HEK293 (cell line): ENCODE measurements around the gene ESCO1.

Experiments used
- CTCF ChIA-PET: fragments of 350-600 bp; formaldehyde crosslinking; extraction: SDS; loops from one replicate; lab custom pipeline; 2021; ENCODE audit warnings: antibody characterized with exemption; lab: Yijun Ruan, JAX
- POLR2A ChIA-PET: fragments of 300-600 bp; formaldehyde crosslinking; extraction: SDS; loops from one replicate; lab custom pipeline; 2020; ENCODE audit warnings: antibody characterized with exemption, inconsistent platforms; lab: Yijun Ruan, JAX
- H3K27ac ChIP-seq: fragments of 200-500 bp; sonication (Bioruptor generic); 2 replicates; pipeline ENCODE4 v1.5.1; 2014; ENCODE audit warnings: low read depth, low read length, control low read depth, inconsistent platforms; ENCODE audit errors: extremely low read depth
- H3K36me3 ChIP-seq, 2 experiments: fragments of 200-500 bp in 1 of 2; sonication (Bioruptor generic) in 1 of 2; 1 replicate in 1 of 2; 2 replicates in 1 of 2; pipeline ENCODE4 v1.5.1; 2014 to 2017; ENCODE audit warnings: inconsistent platforms in 2 of 2, low read length in 2 of 2; ENCODE audit not compliant: control insufficient read depth in 2 of 2, insufficient read depth in 1 of 2
- H3K4me1 ChIP-seq: fragments of 200-500 bp; sonication (Bioruptor generic); 2 replicates; pipeline ENCODE4 v1.5.1; 2014; ENCODE audit warnings: mild to moderate bottlenecking, low read length, inconsistent platforms; ENCODE audit not compliant: control insufficient read depth, insufficient read depth
- H3K4me3 ChIP-seq: 2 replicates; pipeline ENCODE4 v1.5.1; 2011; ENCODE audit warnings: low read depth, mild to moderate bottlenecking, control low read depth, low read length, moderate library complexity
- H3K9me3 ChIP-seq: fragments of 200-500 bp; sonication (Bioruptor generic); 2 replicates; pipeline ENCODE4 v1.5.1; 2014; ENCODE audit warnings: low read depth, low read length, inconsistent platforms; ENCODE audit not compliant: control insufficient read depth, insufficient read depth
- BCL11A ChIP-seq: fragments of 450-650 bp; formaldehyde crosslinking; IDR thresholded peaks from 2 replicates; pipeline ENCODE4 v1.5.1; 2016; ENCODE audit warnings: low read depth, missing biosample characterization, missing genetic modification characterization
- BCL11B ChIP-seq: fragments of 450-650 bp; formaldehyde crosslinking; IDR thresholded peaks from 2 replicates; pipeline ENCODE4 v1.5.1; 2016; ENCODE audit warnings: low read depth, missing biosample characterization, missing genetic modification characterization
- GFI1B ChIP-seq: fragments of 450-650 bp; formaldehyde crosslinking; IDR thresholded peaks from 2 replicates; pipeline ENCODE4 v1.5.1; 2016; ENCODE audit warnings: missing biosample characterization, missing genetic modification characterization
- GLI2 ChIP-seq: fragments of 450-650 bp; formaldehyde crosslinking; IDR thresholded peaks from 2 replicates; pipeline ENCODE4; 2017; ENCODE audit warnings: missing biosample characterization, missing genetic modification characterization, low read depth, borderline replicate concordance
- GLI4 ChIP-seq: fragments of 450-650 bp; formaldehyde crosslinking; IDR thresholded peaks from 2 replicates; pipeline ENCODE4 v1.5.1; 2016; ENCODE audit warnings: missing biosample characterization, missing genetic modification characterization
- HOXC10 ChIP-seq: sonication (generic); formaldehyde crosslinking; IDR thresholded peaks from 2 replicates; pipeline ENCODE4 v1.8.1; 2023; ENCODE audit warnings: mild to moderate bottlenecking, missing genetic modification reagents
- SALL2 ChIP-seq: fragments of 450-650 bp; formaldehyde crosslinking; IDR thresholded peaks from 2 replicates; pipeline ENCODE4 v1.5.0; 2017; ENCODE audit warnings: missing biosample characterization, mild to moderate bottlenecking, missing genetic modification characterization, borderline replicate concordance
- SETDB1 ChIP-seq: IDR thresholded peaks from one replicate; pipeline ENCODE4 v1.6.1; 2017; ENCODE audit warnings: mild to moderate bottlenecking, low read length, moderate library complexity, mixed read lengths; ENCODE audit not compliant: insufficient read length
- SP7 ChIP-seq: fragments of 450-650 bp; formaldehyde crosslinking; IDR thresholded peaks from 2 replicates; pipeline ENCODE4 v1.5.1; 2016; ENCODE audit warnings: missing biosample characterization, missing genetic modification characterization
- YY1 ChIP-seq: fragments of 450-650 bp; formaldehyde crosslinking; IDR thresholded peaks from 2 replicates; pipeline ENCODE4 v1.5.1; 2018; ENCODE audit warnings: missing biosample characterization, missing genetic modification characterization
- ZFP37 ChIP-seq: fragments of 450-650 bp; formaldehyde crosslinking; IDR thresholded peaks from 2 replicates; pipeline ENCODE4 v1.5.1; 2016; ENCODE audit warnings: missing biosample characterization, missing genetic modification characterization
- ZIC2 ChIP-seq: fragments of 450-650 bp; formaldehyde crosslinking; IDR thresholded peaks from 2 replicates; pipeline ENCODE4 v1.5.1; 2016; ENCODE audit warnings: missing biosample characterization, missing genetic modification characterization
- ZNF146 ChIP-seq: fragments of 450-650 bp; formaldehyde crosslinking; IDR thresholded peaks from 2 replicates; pipeline ENCODE4 v1.5.1; 2016; ENCODE audit warnings: missing biosample characterization, missing genetic modification characterization
- ZNF274 ChIP-seq, 2 experiments: fragments of 200-500 bp in 1 of 2; fragments of 450-650 bp in 1 of 2; sonication (Bioruptor generic) in 1 of 2; formaldehyde crosslinking in 1 of 2; IDR thresholded peaks; 2 replicates each; pipeline versions ENCODE4 v1.5.1 to v1.6.1; 2014 to 2016; ENCODE audit warnings: borderline replicate concordance in 1 of 2, inconsistent platforms in 1 of 2, low read length in 1 of 2, missing biosample characterization in 1 of 2, missing genetic modification characterization in 1 of 2
- ZNF391 ChIP-seq: fragments of 450-650 bp; formaldehyde crosslinking; IDR thresholded peaks from 2 replicates; pipeline ENCODE4 v1.5.1; 2016; ENCODE audit warnings: low read depth, missing biosample characterization, missing genetic modification characterization, borderline replicate concordance
- ZNF510 ChIP-seq: fragments of 450-650 bp; formaldehyde crosslinking; IDR thresholded peaks from 2 replicates; pipeline ENCODE4 v1.5.1; 2018; ENCODE audit warnings: mild to moderate bottlenecking, missing genetic modification characterization, missing biosample characterization; ENCODE audit not compliant: insufficient replicate concordance
- ZNF521 ChIP-seq: fragments of 450-650 bp; formaldehyde crosslinking; IDR thresholded peaks from 2 replicates; pipeline ENCODE4 v1.5.1; 2017; ENCODE audit warnings: missing biosample characterization, mild to moderate bottlenecking, missing genetic modification characterization
- ZNF600 ChIP-seq: fragments of 450-650 bp; formaldehyde crosslinking; IDR thresholded peaks from 2 replicates; pipeline ENCODE4 v1.5.1; 2016; ENCODE audit warnings: missing biosample characterization, missing genetic modification characterization
- ZNF677 ChIP-seq: fragments of 450-650 bp; IDR thresholded peaks from 2 replicates; pipeline ENCODE4 v1.5.0; 2018; ENCODE audit warnings: missing biosample characterization, mild to moderate bottlenecking, missing genetic modification characterization, moderate library complexity
- ZXDB ChIP-seq: fragments of 450-650 bp; formaldehyde crosslinking; IDR thresholded peaks from 2 replicates; pipeline ENCODE4 v1.5.1; 2016; ENCODE audit warnings: missing biosample characterization, missing genetic modification characterization
- TF ChIP-seq, protein P1 (sequence below): fragments of 450-650 bp; formaldehyde crosslinking; IDR thresholded peaks from 2 replicates; pipeline ENCODE4 v1.5.1; 2016; ENCODE audit warnings: missing biosample characterization, missing genetic modification characterization
- TF ChIP-seq, protein P2 (sequence below): fragments of 450-650 bp; formaldehyde crosslinking; IDR thresholded peaks from 2 replicates; pipeline ENCODE4 v1.5.1; 2016; ENCODE audit warnings: missing biosample characterization, missing genetic modification characterization
- TF ChIP-seq, protein P3 (sequence below): fragments of 450-650 bp; formaldehyde crosslinking; IDR thresholded peaks from 2 replicates; pipeline ENCODE4 v1.5.1; 2016; ENCODE audit warnings: missing biosample characterization, missing genetic modification characterization, borderline replicate concordance
- TF ChIP-seq, protein P4 (sequence below): IDR thresholded peaks from 2 replicates; pipeline ENCODE4 v1.6.1; 2011; ENCODE audit warnings: mild to moderate bottlenecking, low read depth, low read length, borderline replicate concordance

The ESCO1 gene

DNA sequence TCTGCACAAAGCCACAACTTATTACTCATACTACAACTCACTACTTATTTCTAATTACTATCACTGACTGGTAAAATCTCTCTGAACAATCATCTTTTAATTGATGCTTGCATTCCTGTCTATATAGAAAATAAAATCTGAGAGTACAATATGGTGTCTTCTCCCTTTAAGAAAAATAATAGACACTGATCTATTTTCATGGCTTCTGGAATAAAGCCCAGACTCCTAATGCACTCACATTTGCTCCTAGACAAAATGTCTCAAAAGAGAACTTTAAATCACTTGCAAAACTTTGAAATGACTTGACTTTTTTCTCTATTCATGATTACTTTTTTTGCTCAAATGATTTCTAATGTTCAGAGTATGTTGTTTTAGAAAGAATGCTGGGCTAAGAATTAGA lies 28.7 kb downstream of the ESCO1 start:
- TF ChIP-seq HOXC10 = no peak
- no peak for TF ChIP-seq ZXDB (tag by site-specific recombination)
- no peak for TF ChIP-seq ZNF600 (tag by site-specific recombination)
- TF ChIP-seq, protein P1, sequence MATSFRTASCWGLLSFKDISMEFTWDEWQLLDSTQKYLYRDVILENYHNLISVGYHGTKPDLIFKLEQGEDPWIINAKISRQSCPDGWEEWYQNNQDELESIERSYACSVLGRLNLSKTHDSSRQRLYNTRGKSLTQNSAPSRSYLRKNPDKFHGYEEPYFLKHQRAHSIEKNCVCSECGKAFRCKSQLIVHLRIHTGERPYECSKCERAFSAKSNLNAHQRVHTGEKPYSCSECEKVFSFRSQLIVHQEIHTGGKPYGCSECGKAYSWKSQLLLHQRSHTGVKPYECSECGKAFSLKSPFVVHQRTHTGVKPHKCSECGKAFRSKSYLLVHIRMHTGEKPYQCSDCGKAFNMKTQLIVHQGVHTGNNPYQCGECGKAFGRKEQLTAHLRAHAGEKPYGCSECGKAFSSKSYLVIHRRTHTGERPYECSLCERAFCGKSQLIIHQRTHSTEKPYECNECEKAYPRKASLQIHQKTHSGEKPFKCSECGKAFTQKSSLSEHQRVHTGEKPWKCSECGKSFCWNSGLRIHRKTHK (tag by site-specific recombination) = no peak
- TF ChIP-seq, protein P2, sequence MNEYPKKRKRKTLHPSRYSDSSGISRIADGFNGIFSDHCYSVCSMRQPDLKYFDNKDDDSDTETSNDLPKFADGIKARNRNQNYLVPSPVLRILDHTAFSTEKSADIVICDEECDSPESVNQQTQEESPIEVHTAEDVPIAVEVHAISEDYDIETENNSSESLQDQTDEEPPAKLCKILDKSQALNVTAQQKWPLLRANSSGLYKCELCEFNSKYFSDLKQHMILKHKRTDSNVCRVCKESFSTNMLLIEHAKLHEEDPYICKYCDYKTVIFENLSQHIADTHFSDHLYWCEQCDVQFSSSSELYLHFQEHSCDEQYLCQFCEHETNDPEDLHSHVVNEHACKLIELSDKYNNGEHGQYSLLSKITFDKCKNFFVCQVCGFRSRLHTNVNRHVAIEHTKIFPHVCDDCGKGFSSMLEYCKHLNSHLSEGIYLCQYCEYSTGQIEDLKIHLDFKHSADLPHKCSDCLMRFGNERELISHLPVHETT (tag by site-specific recombination) = no peak
- no peak for TF ChIP-seq ZNF391 (tag by site-specific recombination)
- no peak for TF ChIP-seq GLI2 (tag by site-specific recombination)
- TF ChIP-seq GFI1B (tag by site-specific recombination) = no peak
- TF ChIP-seq SALL2 (tag by site-specific recombination) = no peak
- POLR2A ChIA-PET = no interaction called here
- CTCF ChIA-PET = no interaction called here
- no peaks in the 10 kb centered on the region for H3K4me1 ChIP-seq
- no peak overlapping the region for H3K4me3 ChIP-seq
- no peak overlapping the region for H3K27ac ChIP-seq
- peaks cover 65 to 76% of the 10 kb centered on the region in 2 experiments for H3K36me3 ChIP-seq
- H3K9me3 ChIP-seq = no peaks in the 10 kb centered on the region

DNA sequence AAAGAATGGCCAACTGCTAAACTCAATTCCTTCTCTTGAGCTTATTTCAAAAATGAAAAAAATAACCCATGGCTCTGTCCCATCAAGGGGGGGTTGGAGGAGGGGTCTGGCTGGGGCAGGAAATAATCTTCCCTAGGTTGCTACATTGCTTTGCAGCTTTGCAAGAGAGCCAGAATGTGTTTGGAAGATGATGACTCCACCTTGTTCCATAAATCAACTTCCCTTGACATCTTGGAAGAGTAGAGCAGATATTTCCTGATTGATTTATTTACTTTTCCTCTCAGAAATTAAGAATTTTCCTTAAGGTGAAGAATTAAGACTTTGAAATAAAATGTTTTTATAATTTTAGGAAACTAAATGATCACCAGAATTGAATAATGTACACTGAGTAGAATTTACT lies 41.3 kb downstream of the ESCO1 start:
- Histone ChIP-seq H3K4me3 (no peak overlapping the region), H3K4me1 (no peaks in the 10 kb centered on the region), H3K36me3 (peaks cover 62 to 65% of the 10 kb centered on the region in 2 experiments), H3K27ac (no peak overlapping the region), H3K9me3 (no peaks in the 10 kb centered on the region)
- ChIA-PET CTCF (interaction anchor here (0.6 kb wide), 3 partner anchors 10 to 106 kb away, joined by 3 read pairs; no protein-coding TSS in a partner anchor), POLR2A (no interaction called here)
- TF ChIP-seq, protein P3, sequence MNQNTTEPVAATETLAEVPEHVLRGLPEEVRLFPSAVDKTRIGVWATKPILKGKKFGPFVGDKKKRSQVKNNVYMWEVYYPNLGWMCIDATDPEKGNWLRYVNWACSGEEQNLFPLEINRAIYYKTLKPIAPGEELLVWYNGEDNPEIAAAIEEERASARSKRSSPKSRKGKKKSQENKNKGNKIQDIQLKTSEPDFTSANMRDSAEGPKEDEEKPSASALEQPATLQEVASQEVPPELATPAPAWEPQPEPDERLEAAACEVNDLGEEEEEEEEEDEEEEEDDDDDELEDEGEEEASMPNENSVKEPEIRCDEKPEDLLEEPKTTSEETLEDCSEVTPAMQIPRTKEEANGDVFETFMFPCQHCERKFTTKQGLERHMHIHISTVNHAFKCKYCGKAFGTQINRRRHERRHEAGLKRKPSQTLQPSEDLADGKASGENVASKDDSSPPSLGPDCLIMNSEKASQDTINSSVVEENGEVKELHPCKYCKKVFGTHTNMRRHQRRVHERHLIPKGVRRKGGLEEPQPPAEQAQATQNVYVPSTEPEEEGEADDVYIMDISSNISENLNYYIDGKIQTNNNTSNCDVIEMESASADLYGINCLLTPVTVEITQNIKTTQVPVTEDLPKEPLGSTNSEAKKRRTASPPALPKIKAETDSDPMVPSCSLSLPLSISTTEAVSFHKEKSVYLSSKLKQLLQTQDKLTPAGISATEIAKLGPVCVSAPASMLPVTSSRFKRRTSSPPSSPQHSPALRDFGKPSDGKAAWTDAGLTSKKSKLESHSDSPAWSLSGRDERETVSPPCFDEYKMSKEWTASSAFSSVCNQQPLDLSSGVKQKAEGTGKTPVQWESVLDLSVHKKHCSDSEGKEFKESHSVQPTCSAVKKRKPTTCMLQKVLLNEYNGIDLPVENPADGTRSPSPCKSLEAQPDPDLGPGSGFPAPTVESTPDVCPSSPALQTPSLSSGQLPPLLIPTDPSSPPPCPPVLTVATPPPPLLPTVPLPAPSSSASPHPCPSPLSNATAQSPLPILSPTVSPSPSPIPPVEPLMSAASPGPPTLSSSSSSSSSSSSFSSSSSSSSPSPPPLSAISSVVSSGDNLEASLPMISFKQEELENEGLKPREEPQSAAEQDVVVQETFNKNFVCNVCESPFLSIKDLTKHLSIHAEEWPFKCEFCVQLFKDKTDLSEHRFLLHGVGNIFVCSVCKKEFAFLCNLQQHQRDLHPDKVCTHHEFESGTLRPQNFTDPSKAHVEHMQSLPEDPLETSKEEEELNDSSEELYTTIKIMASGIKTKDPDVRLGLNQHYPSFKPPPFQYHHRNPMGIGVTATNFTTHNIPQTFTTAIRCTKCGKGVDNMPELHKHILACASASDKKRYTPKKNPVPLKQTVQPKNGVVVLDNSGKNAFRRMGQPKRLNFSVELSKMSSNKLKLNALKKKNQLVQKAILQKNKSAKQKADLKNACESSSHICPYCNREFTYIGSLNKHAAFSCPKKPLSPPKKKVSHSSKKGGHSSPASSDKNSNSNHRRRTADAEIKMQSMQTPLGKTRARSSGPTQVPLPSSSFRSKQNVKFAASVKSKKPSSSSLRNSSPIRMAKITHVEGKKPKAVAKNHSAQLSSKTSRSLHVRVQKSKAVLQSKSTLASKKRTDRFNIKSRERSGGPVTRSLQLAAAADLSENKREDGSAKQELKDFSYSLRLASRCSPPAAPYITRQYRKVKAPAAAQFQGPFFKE (tag by site-specific recombination) = no peak
- TF ChIP-seq ZNF274 (IDR thresholded peaks at IDR 0.05; ENCODE audit: low read length) (no peak), ZNF274 (tag by site-specific recombination; IDR thresholded peaks at IDR 0.05; ENCODE audit: borderline replicate concordance) (no peak), GLI4 (tag by site-specific recombination) (no peak), ZNF510 (tag by site-specific recombination) (no peak), BCL11A (tag by site-specific recombination) (no peak), YY1 (tag by site-specific recombination) (no peak), ZFP37 (tag by site-specific recombination) (no peak), SETDB1 (no peak), ZNF677 (tag by site-specific recombination) (no peak), ZIC2 (no peak), ZNF146 (tag by site-specific recombination) (no peak), BCL11B (tag by site-specific recombination) (no peak), ZNF521 (tag by site-specific recombination) (no peak), SP7 (tag by site-specific recombination) (no peak)
- TF ChIP-seq, protein P4, sequence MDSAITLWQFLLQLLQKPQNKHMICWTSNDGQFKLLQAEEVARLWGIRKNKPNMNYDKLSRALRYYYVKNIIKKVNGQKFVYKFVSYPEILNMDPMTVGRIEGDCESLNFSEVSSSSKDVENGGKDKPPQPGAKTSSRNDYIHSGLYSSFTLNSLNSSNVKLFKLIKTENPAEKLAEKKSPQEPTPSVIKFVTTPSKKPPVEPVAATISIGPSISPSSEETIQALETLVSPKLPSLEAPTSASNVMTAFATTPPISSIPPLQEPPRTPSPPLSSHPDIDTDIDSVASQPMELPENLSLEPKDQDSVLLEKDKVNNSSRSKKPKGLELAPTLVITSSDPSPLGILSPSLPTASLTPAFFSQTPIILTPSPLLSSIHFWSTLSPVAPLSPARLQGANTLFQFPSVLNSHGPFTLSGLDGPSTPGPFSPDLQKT = no peak
